OCI-LY7 (cell line): ENCODE results near the gene CACNA2D1. TPM values are rescaled to one million over a fixed set of nuclear protein-coding genes. Genes with fewer than 3 reads are reported as not detected.

Experiments
- BruUV-seq: library from RNA; stranded (reverse); fragments of 400-500 nt; replicated peaks from 2 replicates; lab custom pipeline; 2021; lab: Mats Ljungman, UMichigan
- CTCF ChIA-PET: fragments of 300-600 bp; sonication (Branson Sonifier 250); formaldehyde crosslinking; loops from one replicate; lab custom pipeline; 2022; ENCODE audit warnings: antibody characterized with exemption; ENCODE audit not compliant: unreplicated experiment; lab: Charles Lee
- POLR2A ChIA-PET: fragments of 300-600 bp; sonication (Branson Sonifier 250); formaldehyde crosslinking; loops from one replicate; lab custom pipeline; 2022; ENCODE audit warnings: antibody characterized with exemption; lab: Charles Lee
- DNase-seq: peaks from one replicate; pipeline ENCODE4 v3.0.0-alpha.2; 2015; ENCODE audit warnings: low spot score
- H2AFZ ChIP-seq: fragments of 200-600 bp; sonication (generic), shearing (Covaris generic); 2 replicates; pipeline ENCODE4 v1.6.1; 2014; ENCODE audit warnings: mild to moderate bottlenecking, antibody characterized with exemption, low read length, moderate library complexity
- H3K27ac ChIP-seq: fragments of 200-600 bp; sonication (generic); 2 replicates; pipeline ENCODE4 v1.5.1; 2014; ENCODE audit warnings: mixed run types, low read depth, mild to moderate bottlenecking, moderate library complexity, low read length, inconsistent platforms; ENCODE audit not compliant: poor library complexity, severe bottlenecking
- H3K36me3 ChIP-seq: fragments of 200-600 bp; sonication (generic); 2 replicates; pipeline ENCODE4 v1.6.1; 2014; ENCODE audit warnings: mild to moderate bottlenecking, antibody characterized with exemption, low read length, moderate library complexity, mixed read lengths; ENCODE audit not compliant: insufficient read depth
- H3K4me1 ChIP-seq: fragments of 200-600 bp; sonication (generic); 2 replicates; pipeline ENCODE4 v1.5.1; 2014; ENCODE audit warnings: mild to moderate bottlenecking, low read length; ENCODE audit not compliant: insufficient read depth, poor library complexity, severe bottlenecking
- H3K4me2 ChIP-seq: fragments of 200-600 bp; sonication (generic); 2 replicates; pipeline ENCODE4 v1.6.1; 2014; ENCODE audit warnings: mild to moderate bottlenecking, low read length
- H3K4me3 ChIP-seq: fragments of 200-600 bp; sonication (generic); 2 replicates; pipeline ENCODE4 v1.5.1; 2014; ENCODE audit warnings: mild to moderate bottlenecking, low read depth, low read length; ENCODE audit not compliant: poor library complexity, severe bottlenecking
- H3K79me2 ChIP-seq: fragments of 200-600 bp; sonication (generic); 2 replicates; pipeline ENCODE4 v1.6.1; 2016; ENCODE audit warnings: low read depth, mild to moderate bottlenecking, low read length, moderate library complexity, mixed read lengths; ENCODE audit not compliant: insufficient read depth
- H3K9me2 ChIP-seq: fragments of 200-600 bp; sonication (generic); 2 replicates; pipeline ENCODE4 v1.6.1; 2016; ENCODE audit warnings: mild to moderate bottlenecking, low read length, mixed read lengths; ENCODE audit not compliant: insufficient read depth
- H3K9me3 ChIP-seq: fragments of 200-600 bp; sonication (generic); 2 replicates; pipeline ENCODE4 v1.6.1; 2014; ENCODE audit warnings: mild to moderate bottlenecking, mixed run types, low read length, mixed read lengths
- H4K20me1 ChIP-seq: fragments of 200-600 bp; sonication (generic); 2 replicates; pipeline ENCODE4 v1.6.1; 2014; ENCODE audit warnings: mild to moderate bottlenecking, antibody characterized with exemption, low read length, moderate library complexity, mixed read lengths; ENCODE audit not compliant: insufficient read depth
- EZH2phosphoT487 ChIP-seq: fragments of 200-600 bp; sonication (generic); IDR thresholded peaks from 2 replicates; pipeline ENCODE4 v1.6.1; 2018; ENCODE audit warnings: low read depth, borderline replicate concordance, mild to moderate bottlenecking, mixed run types, antibody characterized with exemption, low read length, moderate library complexity, mixed read lengths
- intact Hi-C: fragments of 100-400 bp; cut with micrococcal nuclease; formaldehyde crosslinking; loops from one replicate; pipeline ENCODE4 v1.10.0; 2022; ENCODE audit not compliant: unreplicated experiment
- total RNA-seq, 2 experiments: library from RNA; depleted of rRNA in 1 of 2; stranded (reverse); fragments of >200 nt in 1 of 2; shearing (Covaris generic) in 1 of 2; gene quantifications; 2 replicates each; pipeline ENCODE4 v1.2.3, GENCODE V29; 2014 to 2022
- TF ChIP-seq, protein P1 (sequence below): fragments of 200-600 bp; sonication (generic); conservative IDR thresholded peaks from 2 replicates; pipeline ENCODE4 v1.5.1; 2014; ENCODE audit warnings: mild to moderate bottlenecking, antibody characterized with exemption, low read length, moderate library complexity, mixed read lengths

Gene CACNA2D1
- total RNA-seq, 2 experiments from 2014 or later: not detected

DNA sequence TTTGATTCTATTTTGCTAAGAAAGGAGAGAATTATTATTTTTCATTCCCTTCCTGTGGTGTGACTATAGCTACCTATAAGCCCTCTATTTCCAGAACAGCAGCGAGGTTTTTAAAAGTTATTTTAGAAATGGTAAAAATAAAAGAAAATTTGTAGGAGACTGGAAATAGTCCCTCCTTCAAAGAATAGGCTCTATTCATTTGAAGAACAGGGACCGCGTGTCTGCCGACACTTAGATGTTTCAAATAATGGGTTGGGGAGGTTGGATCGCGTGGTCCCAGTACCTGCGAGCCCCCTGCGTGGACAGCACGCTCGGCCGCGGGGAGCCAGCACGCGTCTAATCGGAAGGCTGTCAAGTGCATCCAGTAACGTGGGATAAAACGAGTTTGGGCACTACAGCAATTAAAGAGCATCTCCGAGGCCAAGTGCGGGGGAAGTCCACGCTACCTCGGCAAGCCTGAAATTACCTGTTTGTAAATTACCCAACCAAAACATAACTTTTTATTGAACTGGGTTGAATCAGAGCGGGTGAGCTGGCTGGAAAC is 1.0 kb downstream of the CACNA2D1 start:
- H2AFZ ChIP-seq: no peak overlapping the region
- POLR2A ChIA-PET: no interaction called here

DNA sequence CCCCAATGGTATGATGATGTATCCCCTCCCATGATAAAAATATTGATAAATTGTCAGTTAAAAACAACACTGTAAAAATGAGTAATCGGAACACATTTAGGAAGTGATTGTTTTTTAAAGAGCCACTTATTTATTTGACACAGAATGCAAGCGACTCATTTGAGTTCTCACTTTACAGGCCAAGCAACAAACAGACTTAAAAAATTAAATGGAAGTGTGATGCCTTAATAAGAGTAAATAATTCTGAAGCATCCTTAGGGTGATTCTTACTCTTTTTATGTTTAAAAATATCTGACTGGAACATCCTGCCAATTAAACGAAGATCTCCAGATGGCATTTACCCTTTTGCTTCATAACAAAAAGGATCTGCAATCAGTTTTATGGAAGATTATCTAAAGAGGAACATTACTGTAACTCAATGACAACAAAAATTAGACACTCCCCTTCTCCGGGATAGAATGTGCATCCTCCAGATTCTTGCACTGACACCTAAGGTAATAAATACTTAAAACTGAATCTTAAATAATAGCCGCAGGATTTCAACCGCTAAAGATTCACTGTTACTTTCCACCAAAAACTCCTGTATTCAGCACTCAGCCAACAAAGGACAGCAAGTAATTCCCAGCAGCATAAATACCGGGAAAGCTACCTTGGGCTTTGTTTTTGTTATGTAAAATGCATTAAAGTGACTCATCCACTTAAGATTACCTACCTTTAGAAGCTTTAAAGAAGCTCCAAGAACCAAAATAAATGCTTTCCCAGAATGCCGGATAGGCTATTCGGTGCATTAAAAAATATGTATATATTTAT is 1.7 kb downstream of the CACNA2D1 start:
- H3K4me1 ChIP-seq: no peaks in the 10 kb centered on the region
- ChIA-PET CTCF (no interaction called here), POLR2A (no interaction called here)
- no peak overlapping the region for H3K4me2 ChIP-seq
- no TSS peak for BruUV-seq
- H3K9me3 ChIP-seq: no peaks in the 10 kb centered on the region
- no peaks in the 10 kb centered on the region for H3K79me2 ChIP-seq
- H4K20me1 ChIP-seq: no peaks in the 10 kb centered on the region
- H3K27ac ChIP-seq: no peak overlapping the region
- no peak for TF ChIP-seq EZH2phosphoT487
- TF ChIP-seq, protein P1, sequence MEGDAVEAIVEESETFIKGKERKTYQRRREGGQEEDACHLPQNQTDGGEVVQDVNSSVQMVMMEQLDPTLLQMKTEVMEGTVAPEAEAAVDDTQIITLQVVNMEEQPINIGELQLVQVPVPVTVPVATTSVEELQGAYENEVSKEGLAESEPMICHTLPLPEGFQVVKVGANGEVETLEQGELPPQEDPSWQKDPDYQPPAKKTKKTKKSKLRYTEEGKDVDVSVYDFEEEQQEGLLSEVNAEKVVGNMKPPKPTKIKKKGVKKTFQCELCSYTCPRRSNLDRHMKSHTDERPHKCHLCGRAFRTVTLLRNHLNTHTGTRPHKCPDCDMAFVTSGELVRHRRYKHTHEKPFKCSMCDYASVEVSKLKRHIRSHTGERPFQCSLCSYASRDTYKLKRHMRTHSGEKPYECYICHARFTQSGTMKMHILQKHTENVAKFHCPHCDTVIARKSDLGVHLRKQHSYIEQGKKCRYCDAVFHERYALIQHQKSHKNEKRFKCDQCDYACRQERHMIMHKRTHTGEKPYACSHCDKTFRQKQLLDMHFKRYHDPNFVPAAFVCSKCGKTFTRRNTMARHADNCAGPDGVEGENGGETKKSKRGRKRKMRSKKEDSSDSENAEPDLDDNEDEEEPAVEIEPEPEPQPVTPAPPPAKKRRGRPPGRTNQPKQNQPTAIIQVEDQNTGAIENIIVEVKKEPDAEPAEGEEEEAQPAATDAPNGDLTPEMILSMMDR: no peak
- DNase-seq: no peak
- H3K9me2 ChIP-seq: no peaks in the 10 kb centered on the region
- no peaks in the 10 kb centered on the region for H3K36me3 ChIP-seq
- no peak overlapping the region for H3K4me3 ChIP-seq
- H2AFZ ChIP-seq: no peak overlapping the region
- intact Hi-C loops: no loop called here

More for the DNA sequence above, 1.0 kb downstream of the CACNA2D1 start:
- no peaks in the 10 kb centered on the region for H3K79me2 ChIP-seq
- H3K4me2 ChIP-seq: no peak overlapping the region
- no peak for TF ChIP-seq EZH2phosphoT487
- TF ChIP-seq, protein P1: no peak
- no peaks in the 10 kb centered on the region for H3K4me1 ChIP-seq
- no peaks in the 10 kb centered on the region for H3K9me3 ChIP-seq
- CTCF ChIA-PET: no interaction called here
- H3K4me3 ChIP-seq: no peak overlapping the region
- no peak overlapping the region for H3K27ac ChIP-seq
- H4K20me1 ChIP-seq: no peaks in the 10 kb centered on the region
- no peaks in the 10 kb centered on the region for H3K9me2 ChIP-seq
- intact Hi-C loops: no loop called here
- no peak for DNase-seq
- BruUV-seq: no TSS peak
- no peaks in the 10 kb centered on the region for H3K36me3 ChIP-seq

DNA sequence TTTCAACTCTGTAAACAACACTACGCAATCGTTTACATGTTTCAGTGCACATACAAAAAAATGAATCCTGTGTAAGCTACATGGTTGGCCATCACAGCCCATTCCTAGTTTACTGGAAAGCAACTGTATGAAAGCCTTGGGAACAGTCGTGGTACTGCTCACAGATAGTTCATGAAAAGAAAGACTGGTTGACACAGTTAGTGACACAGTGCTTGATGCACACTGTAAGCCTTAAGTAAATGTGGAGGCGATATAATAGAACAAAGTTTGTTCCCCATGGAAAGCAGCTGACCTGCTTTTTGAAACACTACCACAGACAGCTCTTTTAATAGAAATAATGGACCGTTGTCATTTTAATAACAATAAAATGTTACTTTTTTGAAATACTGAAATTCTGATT is 5.1 kb downstream of the CACNA2D1 start:
- Histone ChIP-seq H3K79me2 (no peaks in the 10 kb centered on the region), H3K27ac (no peak overlapping the region), H3K36me3 (no peaks in the 10 kb centered on the region), H3K4me2 (no peak overlapping the region), H2AFZ (no peak overlapping the region), H4K20me1 (no peaks in the 10 kb centered on the region), H3K4me1 (no peaks in the 10 kb centered on the region), H3K9me3 (no peaks in the 10 kb centered on the region), H3K9me2 (no peaks in the 10 kb centered on the region), H3K4me3 (no peak overlapping the region)
- DNase-seq: no peak
- intact Hi-C loops: no loop called here
- no peak for TF ChIP-seq EZH2phosphoT487
- TF ChIP-seq, protein P1: no peak
- BruUV-seq: no TSS peak
- CTCF ChIA-PET: no interaction called here
- POLR2A ChIA-PET: no interaction called here
